ENCODE results near the gene ANTXR2.

DNA sequence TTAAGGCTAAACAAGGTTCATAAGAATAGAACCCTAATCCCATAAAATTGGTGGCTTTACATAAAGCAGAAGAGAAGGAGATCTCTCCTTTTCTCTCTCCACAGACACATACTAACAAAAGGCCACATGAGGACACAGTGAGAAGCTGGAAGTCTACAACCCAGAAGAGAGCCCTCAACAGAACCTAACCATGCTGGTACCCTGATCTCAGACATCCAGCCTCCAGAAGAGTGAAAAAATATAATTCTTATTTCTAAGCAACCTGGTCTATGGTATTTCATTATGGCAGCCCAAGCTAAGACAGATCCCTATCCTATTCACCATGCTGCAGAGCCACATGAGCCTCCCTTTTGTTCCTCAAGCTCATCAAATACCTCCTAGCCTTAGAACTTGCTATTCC lies 195.5 kb downstream of the ANTXR2 start:
- TF ChIP-seq, protein P1, sequence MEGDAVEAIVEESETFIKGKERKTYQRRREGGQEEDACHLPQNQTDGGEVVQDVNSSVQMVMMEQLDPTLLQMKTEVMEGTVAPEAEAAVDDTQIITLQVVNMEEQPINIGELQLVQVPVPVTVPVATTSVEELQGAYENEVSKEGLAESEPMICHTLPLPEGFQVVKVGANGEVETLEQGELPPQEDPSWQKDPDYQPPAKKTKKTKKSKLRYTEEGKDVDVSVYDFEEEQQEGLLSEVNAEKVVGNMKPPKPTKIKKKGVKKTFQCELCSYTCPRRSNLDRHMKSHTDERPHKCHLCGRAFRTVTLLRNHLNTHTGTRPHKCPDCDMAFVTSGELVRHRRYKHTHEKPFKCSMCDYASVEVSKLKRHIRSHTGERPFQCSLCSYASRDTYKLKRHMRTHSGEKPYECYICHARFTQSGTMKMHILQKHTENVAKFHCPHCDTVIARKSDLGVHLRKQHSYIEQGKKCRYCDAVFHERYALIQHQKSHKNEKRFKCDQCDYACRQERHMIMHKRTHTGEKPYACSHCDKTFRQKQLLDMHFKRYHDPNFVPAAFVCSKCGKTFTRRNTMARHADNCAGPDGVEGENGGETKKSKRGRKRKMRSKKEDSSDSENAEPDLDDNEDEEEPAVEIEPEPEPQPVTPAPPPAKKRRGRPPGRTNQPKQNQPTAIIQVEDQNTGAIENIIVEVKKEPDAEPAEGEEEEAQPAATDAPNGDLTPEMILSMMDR (IDR thresholded peaks at IDR 0.05; ENCODE audit: low read depth, low read length): no peak
- no peak for TF ChIP-seq POLR2A (IDR thresholded peaks at IDR 0.05; ENCODE audit: extremely low read depth, insufficient read length)
- TF ChIP-seq, protein P2, sequence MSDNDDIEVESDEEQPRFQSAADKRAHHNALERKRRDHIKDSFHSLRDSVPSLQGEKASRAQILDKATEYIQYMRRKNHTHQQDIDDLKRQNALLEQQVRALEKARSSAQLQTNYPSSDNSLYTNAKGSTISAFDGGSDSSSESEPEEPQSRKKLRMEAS (IDR thresholded peaks at IDR 0.05; ENCODE audit: low read depth, low read length): no peak
